Fibroblast of the aortic adventitia (primary cell): ENCODE data around the gene SIGLEC8. TPM values are rescaled to one million over a fixed set of nuclear protein-coding genes. Genes with fewer than 3 reads are reported as not detected.
"Not testable (repeated sequence)": the region's sequence is repeated elsewhere in the genome, so short reads cannot be mapped to it uniquely, and the experiment has no call there.

Source experiments
- DNase-seq: peaks from one replicate; pipeline ENCODE4 v3.0.0-alpha.2; 2010; ENCODE audit warnings: low read depth
- H3K4me3 ChIP-seq: 2 replicates; pipeline ENCODE4 v1.5.1; 2011; ENCODE audit warnings: low read depth, mild to moderate bottlenecking, control low read depth, low read length, moderate library complexity
- total RNA-seq: library from RNA; depleted of rRNA; stranded (reverse); fragments of >200 nt; gene quantifications from 2 replicates; pipeline ENCODE4 v1.2.3, GENCODE V29; 2012; ENCODE audit warnings: low replicate concordance
- TF ChIP-seq, protein P1 (sequence below): IDR thresholded peaks from 2 replicates; pipeline ENCODE4 v1.5.1; 2011; ENCODE audit warnings: mild to moderate bottlenecking, low read length, control low read depth, inconsistent platforms; ENCODE audit not compliant: insufficient read depth

SIGLEC8 gene
- total RNA-seq, 1 donor: not detected

DNA sequence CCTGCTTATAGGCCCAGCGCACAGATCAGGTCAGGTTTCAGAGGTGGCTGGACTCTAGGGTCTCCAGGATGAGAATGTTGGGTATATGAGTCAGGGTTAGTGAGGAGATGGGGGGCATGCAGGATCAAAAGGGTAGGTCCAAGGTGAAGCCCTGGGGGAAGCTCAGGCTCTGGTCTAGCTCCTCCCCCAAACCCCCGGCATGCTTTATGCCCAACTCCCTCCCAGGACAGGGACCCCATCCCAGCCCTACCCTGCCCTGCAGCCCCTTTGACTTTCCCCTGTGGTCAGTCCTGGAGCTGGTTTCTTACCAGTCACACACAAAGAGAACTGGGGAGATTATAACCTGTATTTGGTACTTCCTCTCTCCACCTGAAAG is 10.3 kb upstream of the SIGLEC8 start:
- TF ChIP-seq, protein P1, sequence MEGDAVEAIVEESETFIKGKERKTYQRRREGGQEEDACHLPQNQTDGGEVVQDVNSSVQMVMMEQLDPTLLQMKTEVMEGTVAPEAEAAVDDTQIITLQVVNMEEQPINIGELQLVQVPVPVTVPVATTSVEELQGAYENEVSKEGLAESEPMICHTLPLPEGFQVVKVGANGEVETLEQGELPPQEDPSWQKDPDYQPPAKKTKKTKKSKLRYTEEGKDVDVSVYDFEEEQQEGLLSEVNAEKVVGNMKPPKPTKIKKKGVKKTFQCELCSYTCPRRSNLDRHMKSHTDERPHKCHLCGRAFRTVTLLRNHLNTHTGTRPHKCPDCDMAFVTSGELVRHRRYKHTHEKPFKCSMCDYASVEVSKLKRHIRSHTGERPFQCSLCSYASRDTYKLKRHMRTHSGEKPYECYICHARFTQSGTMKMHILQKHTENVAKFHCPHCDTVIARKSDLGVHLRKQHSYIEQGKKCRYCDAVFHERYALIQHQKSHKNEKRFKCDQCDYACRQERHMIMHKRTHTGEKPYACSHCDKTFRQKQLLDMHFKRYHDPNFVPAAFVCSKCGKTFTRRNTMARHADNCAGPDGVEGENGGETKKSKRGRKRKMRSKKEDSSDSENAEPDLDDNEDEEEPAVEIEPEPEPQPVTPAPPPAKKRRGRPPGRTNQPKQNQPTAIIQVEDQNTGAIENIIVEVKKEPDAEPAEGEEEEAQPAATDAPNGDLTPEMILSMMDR: no peak
- DNase-seq: no peak
- H3K4me3 ChIP-seq: no peak overlapping the region

DNA sequence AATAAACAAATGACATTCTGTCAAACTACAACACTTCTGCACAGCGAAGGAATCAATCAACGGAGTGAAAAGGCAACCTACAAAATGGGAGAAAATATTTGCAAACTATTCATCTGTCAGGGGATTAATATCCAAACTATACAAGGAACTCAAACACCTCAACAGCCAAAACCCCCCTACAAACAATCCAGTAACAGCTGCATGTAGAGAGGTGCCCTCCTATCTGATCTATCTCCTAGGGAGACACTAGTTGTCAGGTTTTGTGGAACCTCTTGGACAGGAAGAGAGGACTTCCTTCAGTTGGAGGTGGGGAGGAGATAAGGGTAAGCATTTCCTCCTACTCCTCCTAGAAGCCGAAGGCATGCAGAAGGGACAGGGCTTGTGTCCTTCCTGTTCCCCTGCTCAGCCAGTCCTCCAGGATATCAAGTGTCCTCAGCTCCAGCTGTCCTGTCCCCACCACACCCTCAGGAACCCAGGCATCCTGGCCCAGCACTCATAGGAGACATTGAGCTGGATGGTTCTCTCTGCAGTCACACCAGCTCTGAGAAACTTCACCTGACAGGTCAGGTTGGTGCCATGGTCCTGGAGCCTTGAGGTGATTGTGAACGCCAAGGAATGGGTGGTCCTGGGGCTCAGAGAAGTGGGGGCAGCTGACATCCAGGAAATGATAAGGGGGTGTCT is 9.8 kb upstream of the SIGLEC8 start:
- H3K4me3 ChIP-seq: no peak overlapping the region
- TF ChIP-seq, protein P1: no peak
- DNase-seq: no peak

DNA sequence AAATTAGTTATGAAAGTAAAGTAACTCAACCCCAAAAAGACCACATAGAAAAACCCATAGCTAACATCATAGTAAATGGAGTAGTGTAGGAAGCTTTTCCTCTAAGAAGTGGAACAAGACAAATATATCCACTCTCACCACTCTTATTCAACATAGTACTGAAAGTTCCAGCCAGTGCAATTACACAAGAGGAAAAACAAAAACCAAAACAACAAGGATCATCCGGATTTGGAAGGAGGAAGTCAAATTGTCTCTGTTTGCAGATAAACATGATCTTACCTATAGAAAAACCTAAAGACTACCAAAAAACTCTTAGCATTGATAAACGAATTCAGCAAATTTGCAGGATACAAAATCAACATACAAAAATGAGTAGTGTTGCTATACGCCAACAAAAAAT is 8.5 kb upstream of the SIGLEC8 start:
- DNase-seq: no peak
- TF ChIP-seq, protein P1: no peak
- H3K4me3 ChIP-seq: no peak overlapping the region

DNA sequence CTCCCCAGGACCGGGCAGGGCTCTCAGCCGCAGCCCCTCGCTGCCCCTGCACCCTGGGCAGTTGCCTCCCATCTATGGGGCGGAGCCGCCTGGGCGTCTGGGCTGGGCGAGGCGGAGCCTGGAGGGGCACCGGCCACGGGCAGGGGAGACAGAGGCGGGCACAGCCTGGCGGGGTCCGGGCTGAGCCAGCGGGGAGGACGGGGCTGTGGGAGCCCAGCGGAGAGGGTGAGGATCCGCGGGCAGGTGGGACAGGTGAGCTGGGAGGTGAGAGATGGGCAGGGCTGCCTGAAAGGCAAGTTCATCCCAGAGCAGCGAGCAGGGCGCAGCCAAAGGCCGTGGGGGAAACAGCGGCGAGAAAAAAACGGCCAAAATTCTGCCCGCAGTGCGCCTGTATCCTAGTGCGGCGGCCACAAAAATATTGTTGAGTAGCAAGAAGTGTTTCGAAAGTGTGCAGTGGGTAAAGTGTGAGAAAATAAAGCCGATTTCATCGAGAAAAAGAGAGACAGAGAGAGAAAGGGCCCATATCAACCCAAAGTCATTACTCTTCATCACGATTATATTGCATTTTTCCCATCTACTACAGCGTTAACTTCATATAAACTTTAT is 5.8 kb upstream of the SIGLEC8 start:
- H3K4me3 ChIP-seq, DNase-seq: not testable (repeated sequence)

DNA sequence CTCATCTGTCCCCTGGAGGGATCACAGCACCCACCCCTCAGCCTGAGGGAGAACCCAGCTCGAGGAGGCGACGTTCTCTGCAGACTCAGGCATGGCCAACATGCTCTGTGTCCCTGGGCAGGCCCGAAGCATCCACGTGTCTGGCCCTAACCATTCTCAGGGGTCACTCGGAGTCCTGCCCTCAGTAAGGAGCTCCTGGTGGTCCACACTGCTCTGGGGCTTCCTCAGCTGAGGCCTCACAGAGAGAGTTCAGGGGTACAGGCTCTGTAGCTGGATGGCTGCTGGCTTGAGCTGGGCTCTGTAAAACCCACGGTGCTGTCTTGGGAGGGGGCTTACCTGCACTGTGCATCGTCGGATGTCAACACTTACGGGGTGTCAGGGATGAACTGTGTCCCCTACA is 4.4 kb upstream of the SIGLEC8 start:
- H3K4me3 ChIP-seq: no peak overlapping the region
- no peak for DNase-seq
- TF ChIP-seq, protein P1: no peak

DNA sequence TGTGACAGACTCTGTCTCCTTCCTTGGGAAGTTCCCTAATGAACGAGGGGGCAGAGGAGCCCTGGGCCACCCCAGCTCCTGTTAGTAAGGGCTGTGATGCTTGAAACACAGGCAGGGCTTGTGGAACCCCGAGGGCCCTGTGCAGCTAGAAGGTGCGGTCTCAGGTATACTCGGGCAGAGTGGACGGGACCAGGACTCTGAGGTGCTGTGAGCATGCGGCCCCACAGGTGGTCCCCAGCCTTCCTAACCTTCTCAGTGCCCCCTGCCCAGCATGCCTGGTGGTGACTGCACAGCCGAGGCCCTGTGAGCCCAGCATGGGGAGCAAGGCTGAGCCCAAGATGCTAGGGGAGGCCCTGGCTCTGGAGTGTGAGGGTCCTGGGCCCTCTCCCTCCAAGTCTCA is 4.0 kb upstream of the SIGLEC8 start:
- TF ChIP-seq, protein P1: no peak
- DNase-seq: no peak
- H3K4me3 ChIP-seq: no peak overlapping the region

DNA sequence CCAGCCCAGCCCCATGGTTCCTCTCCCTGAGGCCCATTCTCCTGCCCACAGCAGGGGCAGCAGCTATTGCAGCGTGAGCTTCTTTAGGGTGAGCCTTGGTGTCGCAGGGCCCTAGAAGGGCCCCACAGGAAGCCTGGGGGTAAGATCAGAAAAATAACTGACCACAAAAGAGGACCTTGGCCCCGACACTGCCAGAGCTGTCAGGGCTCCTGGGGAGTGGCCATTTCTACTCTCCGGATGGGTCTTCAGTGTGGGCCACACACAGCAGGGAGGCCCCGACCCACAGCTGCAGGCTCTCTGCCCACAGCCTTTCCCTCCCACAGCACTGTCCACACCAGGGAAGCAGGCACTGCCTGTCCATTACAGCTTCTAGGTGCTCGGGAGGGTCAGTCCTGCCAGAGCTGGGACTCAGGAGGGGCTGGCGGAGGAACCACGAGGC is 3.5 kb upstream of the SIGLEC8 start:
- TF ChIP-seq, protein P1: no peak
- no peak overlapping the region for H3K4me3 ChIP-seq
- no peak for DNase-seq
